Measurements from ENCODE around the gene LKAAEAR1. TPM values are rescaled to one million over a fixed set of nuclear protein-coding genes. Genes with fewer than 3 reads are reported as not detected.

Gene LKAAEAR1
- total and polyA plus RNA-seq, 2 of the 13 experiments (the other 11 are each of a cell fraction or from before 2014, with no cell fraction given): not detected

GRCh38 chr20:64069614-64070243, 14.5 kb downstream of the LKAAEAR1 start (continued):
- TF ChIP-seq, protein P1, sequence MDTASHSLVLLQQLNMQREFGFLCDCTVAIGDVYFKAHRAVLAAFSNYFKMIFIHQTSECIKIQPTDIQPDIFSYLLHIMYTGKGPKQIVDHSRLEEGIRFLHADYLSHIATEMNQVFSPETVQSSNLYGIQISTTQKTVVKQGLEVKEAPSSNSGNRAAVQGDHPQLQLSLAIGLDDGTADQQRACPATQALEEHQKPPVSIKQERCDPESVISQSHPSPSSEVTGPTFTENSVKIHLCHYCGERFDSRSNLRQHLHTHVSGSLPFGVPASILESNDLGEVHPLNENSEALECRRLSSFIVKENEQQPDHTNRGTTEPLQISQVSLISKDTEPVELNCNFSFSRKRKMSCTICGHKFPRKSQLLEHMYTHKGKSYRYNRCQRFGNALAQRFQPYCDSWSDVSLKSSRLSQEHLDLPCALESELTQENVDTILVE (CRISPR knock-in tag; IDR thresholded peaks at IDR 0.05): no peak
- no peak for TF ChIP-seq ZNF552 (CRISPR knock-in tag; IDR thresholded peaks at IDR 0.05; ENCODE audit: borderline replicate concordance)
- TF ChIP-seq, protein P2, sequence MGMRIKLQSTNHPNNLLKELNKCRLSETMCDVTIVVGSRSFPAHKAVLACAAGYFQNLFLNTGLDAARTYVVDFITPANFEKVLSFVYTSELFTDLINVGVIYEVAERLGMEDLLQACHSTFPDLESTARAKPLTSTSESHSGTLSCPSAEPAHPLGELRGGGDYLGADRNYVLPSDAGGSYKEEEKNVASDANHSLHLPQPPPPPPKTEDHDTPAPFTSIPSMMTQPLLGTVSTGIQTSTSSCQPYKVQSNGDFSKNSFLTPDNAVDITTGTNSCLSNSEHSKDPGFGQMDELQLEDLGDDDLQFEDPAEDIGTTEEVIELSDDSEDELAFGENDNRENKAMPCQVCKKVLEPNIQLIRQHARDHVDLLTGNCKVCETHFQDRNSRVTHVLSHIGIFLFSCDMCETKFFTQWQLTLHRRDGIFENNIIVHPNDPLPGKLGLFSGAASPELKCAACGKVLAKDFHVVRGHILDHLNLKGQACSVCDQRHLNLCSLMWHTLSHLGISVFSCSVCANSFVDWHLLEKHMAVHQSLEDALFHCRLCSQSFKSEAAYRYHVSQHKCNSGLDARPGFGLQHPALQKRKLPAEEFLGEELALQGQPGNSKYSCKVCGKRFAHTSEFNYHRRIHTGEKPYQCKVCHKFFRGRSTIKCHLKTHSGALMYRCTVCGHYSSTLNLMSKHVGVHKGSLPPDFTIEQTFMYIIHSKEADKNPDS (CRISPR knock-in tag; IDR thresholded peaks at IDR 0.05): peak; percentile 65; the same call in 1 of the 2 replicates
- TF ChIP-seq STAG1 (CRISPR knock-in tag; IDR thresholded peaks at IDR 0.05): peak; percentile 79
- peak; percentile 78; the same call in 1 of the 2 replicates for TF ChIP-seq ZFX (CRISPR knock-in tag; IDR thresholded peaks at IDR 0.05; ENCODE audit: low read depth)
- TF ChIP-seq THAP11 (CRISPR knock-in tag; IDR thresholded peaks at IDR 0.05): peak; percentile 66
- peak in 1 of 2 experiments; percentile 54; a peak in 1 of 4 replicates for TF ChIP-seq HMGXB4 (CRISPR knock-in tag; IDR thresholded peaks at IDR 0.05; ENCODE audit: borderline replicate concordance in 1 of 2, low read depth in 1 of 2)
- 0 out of 2 replicates have a peak, but pooled peaks have one; percentile 54 for TF ChIP-seq ZNF724P (CRISPR knock-in tag; IDR thresholded peaks at IDR 0.05; ENCODE audit: borderline replicate concordance)
- TF ChIP-seq, protein P3, sequence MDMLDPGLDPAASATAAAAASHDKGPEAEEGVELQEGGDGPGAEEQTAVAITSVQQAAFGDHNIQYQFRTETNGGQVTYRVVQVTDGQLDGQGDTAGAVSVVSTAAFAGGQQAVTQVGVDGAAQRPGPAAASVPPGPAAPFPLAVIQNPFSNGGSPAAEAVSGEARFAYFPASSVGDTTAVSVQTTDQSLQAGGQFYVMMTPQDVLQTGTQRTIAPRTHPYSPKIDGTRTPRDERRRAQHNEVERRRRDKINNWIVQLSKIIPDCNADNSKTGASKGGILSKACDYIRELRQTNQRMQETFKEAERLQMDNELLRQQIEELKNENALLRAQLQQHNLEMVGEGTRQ (IDR thresholded peaks at IDR 0.05; ENCODE audit: low read depth, low read length): peak; percentile 34
- TF ChIP-seq, protein P3 (CRISPR knock-in tag; IDR thresholded peaks at IDR 0.05; ENCODE audit: borderline replicate concordance): no peak; the same call in 1 of the 2 replicates
- TF ChIP-seq TEAD3 (CRISPR knock-in tag; optimal IDR thresholded peaks at IDR 0.05; ENCODE audit: borderline replicate concordance): peak; percentile 63
- TF ChIP-seq MBNL3 (CRISPR knock-in tag; conservative IDR thresholded peaks at IDR 0.05): no peak
- no peak for TF ChIP-seq MAZ (IDR thresholded peaks at IDR 0.05; ENCODE audit: borderline replicate concordance, low read depth, low read length)
- TF ChIP-seq MAZ (CRISPR knock-in tag; IDR thresholded peaks at IDR 0.05; ENCODE audit: low read depth): peak; percentile 76
- peak; percentile 33; the same call in 1 of the 2 replicates for TF ChIP-seq TSC22D2 (CRISPR knock-in tag; IDR thresholded peaks at IDR 0.05; ENCODE audit: borderline replicate concordance)
- no peak for TF ChIP-seq ATRX (CRISPR knock-in tag; IDR thresholded peaks at IDR 0.05; ENCODE audit: borderline replicate concordance)
- TF ChIP-seq, protein P4, sequence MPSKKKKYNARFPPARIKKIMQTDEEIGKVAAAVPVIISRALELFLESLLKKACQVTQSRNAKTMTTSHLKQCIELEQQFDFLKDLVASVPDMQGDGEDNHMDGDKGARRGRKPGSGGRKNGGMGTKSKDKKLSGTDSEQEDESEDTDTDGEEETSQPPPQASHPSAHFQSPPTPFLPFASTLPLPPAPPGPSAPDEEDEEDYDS (CRISPR knock-in tag; IDR thresholded peaks at IDR 0.05): 0 out of 2 replicates have a peak, but pooled peaks have one; percentile 27
- TF ChIP-seq ZBTB21 (CRISPR knock-in tag; IDR thresholded peaks at IDR 0.05): 0 out of 2 replicates have a peak, but pooled peaks have one; percentile 6
- TF ChIP-seq MXD4 (CRISPR knock-in tag; IDR thresholded peaks at IDR 0.05): 0 out of 2 replicates have a peak, but pooled peaks have one; percentile 36

All from HepG2 (cell line).